GM18951 (cell line): ENCODE data around the gene LOXL3.

Source experiments
- POLR2A ChIP-seq: IDR thresholded peaks from 4 replicates; pipeline ENCODE4 v1.6.1; 2011; ENCODE audit warnings: mild to moderate bottlenecking; ENCODE audit not compliant: insufficient read length, insufficient read depth; ENCODE audit errors: extremely low read depth
- in situ Hi-C: fragments of 300-500 bp; cut with MboI; formaldehyde crosslinking; loops from one replicate; pipeline ENCODE4 v1.12.0; 2022; ENCODE audit warnings: low sequenced_read_pairs, mixed read lengths, inconsistent platforms; ENCODE audit not compliant: unreplicated experiment

LOXL3 gene

DNA sequence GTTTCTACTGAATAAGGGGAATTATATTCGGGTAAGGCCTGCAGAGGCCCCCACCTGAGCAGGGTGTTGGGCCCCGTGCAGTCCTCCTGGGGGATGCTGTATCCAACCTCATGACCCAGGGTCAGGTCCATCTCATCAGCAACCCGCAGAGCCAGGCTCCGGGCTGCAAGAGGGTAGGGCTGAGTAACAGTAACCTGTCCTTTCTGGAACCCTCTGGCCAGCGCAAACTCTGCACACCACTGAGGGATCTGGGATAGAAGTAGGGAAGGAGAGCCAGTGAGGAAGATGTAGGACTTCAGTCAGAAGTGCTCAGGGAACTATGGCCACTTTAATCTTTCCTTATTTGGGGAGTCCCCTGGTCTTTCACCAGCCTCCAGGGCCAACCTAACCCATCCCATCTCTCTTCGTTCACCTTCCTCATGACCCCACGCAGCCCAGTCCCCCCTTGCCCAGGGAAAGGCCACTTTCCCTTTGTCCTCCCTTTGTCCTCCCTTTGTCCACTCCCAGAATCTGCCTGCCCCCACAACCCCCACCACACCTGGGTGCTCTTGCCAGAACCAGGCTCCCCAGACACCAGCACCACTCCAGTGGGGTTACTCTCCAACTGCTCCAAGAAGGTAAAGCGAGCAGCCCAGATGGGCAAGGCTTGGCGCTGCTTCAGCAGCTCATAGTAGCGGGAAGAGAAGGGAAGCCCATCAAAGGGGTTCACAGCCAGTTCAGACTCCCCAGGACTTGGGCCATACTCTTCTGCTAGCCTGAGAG lies 28.6 kb downstream of the LOXL3 start:
- in situ Hi-C loops, result no loop called here
- TF ChIP-seq POLR2A, result no peak

DNA sequence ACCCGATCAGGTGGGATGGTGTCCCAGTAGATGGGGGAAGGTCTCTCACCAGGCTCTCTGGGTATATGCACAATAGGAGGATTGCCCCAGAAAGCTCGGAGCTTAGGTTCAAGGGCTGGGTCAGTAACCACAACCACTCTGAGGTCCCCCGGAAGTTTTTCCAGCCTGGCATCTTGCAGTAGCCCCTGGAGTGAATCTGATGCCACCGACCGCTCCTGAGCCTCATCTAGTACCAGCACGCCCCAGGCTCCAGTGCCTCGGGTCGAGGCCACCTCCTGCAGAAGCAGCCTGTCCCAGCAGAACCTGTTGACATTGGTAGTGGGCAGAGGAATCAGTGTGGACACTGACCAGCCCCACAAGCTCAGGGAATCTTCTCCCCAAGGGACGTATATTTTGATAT lies 29.7 kb downstream of the LOXL3 start:
- in situ Hi-C loops, result no loop called here
- no peak for TF ChIP-seq POLR2A

- in situ Hi-C loops, result no loop called here
- TF ChIP-seq POLR2A, result no peak
Measured at GRCh38 chr2:74522516-74522915, 31.2 kb downstream of the LOXL3 start.

- in situ Hi-C loops, result no loop called here
- TF ChIP-seq POLR2A, result no peak
Measured at GRCh38 chr2:74516650-74517049, 37.1 kb downstream of the LOXL3 start.

GRCh38 chr2:74515981-74516633 lies 37.6 kb downstream of the LOXL3 start:
- TF ChIP-seq POLR2A, result no peak
- in situ Hi-C loops, result no loop called here

DNA sequence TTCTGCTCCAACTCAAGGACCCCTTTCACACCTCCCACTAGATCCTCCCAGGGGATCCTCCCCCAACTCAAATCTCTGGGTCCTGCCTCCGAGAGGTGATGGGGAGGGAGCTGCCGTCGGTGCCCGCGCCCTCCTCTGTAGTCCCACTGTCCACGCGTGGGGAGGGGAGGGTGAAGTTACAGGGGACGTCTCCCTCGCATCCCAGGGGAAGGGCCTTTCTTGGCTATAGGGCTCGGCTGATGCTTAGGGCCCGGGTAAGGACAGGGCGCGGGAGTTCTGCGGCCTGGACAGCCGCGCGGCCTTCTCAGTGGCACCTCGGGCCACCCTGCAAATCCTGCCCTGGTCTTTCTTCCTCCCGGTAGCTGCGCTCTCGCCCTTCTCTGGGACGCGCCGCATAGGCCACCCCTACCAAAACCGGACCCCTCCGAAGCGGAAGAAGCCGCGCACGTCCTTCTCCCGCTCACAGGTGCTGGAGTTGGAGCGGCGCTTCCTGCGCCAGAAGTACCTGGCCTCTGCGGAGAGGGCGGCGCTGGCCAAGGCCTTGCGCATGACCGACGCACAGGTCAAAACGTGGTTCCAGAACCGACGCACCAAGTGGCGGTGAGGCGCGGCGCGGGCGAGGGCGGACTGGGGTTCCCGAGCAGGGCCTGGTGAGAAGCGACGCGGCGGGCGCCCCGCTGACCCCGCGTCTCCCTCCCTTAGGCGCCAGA lies 38.3 kb downstream of the LOXL3 start:
- TF ChIP-seq POLR2A, result no peak
- in situ Hi-C loops, result no loop called here

GRCh38 chr2:74514368-74515270 lies 39.1 kb downstream of the LOXL3 start, which contains the start of gene TLX2:
TLX2 (plus strand) TSS chr2:74514450; CDS start chr2:74514807, 357 bp downstream.
- in situ Hi-C loops, result no loop called here
- no peak for TF ChIP-seq POLR2A

DNA sequence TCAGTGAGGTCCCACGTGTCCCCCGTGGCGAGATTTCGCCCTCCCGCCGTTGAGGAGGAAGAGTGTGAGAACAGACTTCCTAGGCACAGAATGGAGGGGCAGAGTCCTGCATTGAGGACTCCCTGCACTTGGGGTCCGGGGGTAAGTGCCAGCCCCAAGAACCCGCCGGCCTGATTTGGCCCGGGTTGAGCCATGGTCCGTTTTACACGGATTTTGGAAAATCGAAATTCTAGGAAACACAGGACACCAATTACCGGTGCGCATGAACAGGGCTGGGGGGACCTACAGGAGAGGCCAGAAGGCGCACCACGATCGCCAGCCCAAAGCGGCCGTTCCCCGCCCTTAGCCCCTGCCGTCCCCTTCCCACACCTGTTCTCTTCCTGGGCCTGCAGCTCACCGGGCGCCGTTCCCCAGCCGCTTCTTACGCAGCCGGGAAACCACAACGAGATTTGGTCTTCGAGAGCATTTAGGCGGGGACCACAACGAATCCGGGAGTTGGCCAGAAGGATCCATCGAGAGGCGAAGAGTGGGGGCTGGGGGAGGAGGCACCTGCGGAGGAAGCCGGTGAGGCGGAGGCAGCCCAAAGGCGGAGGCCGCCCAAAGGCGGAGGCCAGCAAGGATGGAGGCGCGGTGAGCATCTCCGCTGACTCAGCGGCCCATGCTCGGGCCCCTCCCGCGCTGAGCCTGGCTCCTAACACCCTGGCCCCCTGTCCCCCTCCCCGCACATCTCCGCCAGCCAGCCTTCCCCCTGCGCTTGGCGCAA lies 40.0 kb downstream of the LOXL3 start:
- no peak for TF ChIP-seq POLR2A
- in situ Hi-C loops, result no loop called here

- TF ChIP-seq POLR2A, result no peak
Measured at GRCh38 chr2:74512744-74513604, 40.8 kb downstream of the LOXL3 start.

DNA sequence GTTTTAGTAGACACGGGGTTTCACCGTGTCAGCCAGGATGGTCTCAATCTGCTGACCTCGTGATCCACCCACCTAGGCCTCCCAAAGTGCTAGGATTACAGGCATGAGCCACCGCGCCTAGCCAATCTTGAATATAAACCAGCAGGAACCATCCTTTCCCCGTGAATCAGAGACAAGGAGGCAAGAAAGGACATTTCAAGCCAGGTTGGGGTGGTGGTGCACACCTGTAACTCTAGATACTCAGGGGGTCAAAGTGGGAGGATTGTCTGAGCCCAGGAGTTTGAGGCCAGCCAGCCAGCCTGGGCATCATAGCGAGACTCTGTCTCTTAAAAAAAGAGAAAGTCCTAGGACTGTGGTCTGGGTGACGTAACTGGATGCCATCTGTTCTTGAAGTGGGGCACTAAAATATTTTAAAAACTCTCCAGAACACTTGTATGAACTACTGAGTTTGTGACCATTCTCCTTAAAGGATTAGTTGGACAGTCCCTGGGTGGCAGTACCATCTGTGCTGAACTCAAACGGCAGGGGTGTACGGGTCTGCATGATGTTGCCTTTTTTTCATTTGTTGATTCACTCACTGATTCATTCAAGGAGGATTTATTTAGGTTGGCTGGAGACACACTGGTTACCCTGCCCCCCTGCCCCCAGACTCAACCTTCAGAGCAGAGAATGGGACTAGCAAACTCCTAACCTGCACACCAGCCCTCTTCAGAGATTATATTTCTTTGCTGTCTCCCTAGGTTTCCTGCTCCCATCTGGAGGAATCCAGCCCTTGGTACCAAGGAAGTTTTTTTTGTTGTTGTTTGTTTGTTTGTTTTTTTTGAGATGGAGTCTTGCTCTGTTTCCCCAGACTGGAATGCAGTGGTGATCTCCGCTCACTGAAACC lies 42.4 kb downstream of the LOXL3 start:
- in situ Hi-C loops, result no loop called here
- TF ChIP-seq POLR2A, result no peak

More at GRCh38 chr2:74512744-74513604, 40.8 kb downstream of the LOXL3 start:
- in situ Hi-C loops, result no loop called here
